H1 (cell line): ENCODE results near the gene SLC24A3. TPM values are rescaled to one million over a fixed set of nuclear protein-coding genes. Genes with fewer than 3 reads are reported as not detected.

Source experiments
- CEBPB ChIP-seq: IDR thresholded peaks from 2 replicates; pipeline ENCODE4 v1.6.1; 2012; ENCODE audit warnings: low read depth, low read length
- NRF1 ChIP-seq: IDR thresholded peaks from 2 replicates; pipeline ENCODE4 v1.6.1; 2011; ENCODE audit warnings: mild to moderate bottlenecking, low read depth, low read length, improper control_type of control experiment
- RAD21 ChIP-seq, 2 experiments: IDR thresholded peaks in 1 of 2; conservative IDR thresholded peaks in 1 of 2; 2 replicates each; pipeline ENCODE4 v1.6.1; 2011; ENCODE audit warnings: low read depth in 2 of 2, low read length in 2 of 2, improper control_type of control experiment in 1 of 2, inconsistent platforms in 1 of 2, mild to moderate bottlenecking in 1 of 2, moderate library complexity in 1 of 2
- RXRA ChIP-seq: IDR thresholded peaks from 2 replicates; pipeline ENCODE4 v1.6.1; 2011; ENCODE audit warnings: low read depth, mild to moderate bottlenecking, low read length, moderate library complexity; ENCODE audit not compliant: insufficient read depth
- SP2 ChIP-seq: IDR thresholded peaks from 2 replicates; pipeline ENCODE4 v1.6.1; 2012; ENCODE audit warnings: mild to moderate bottlenecking, low read length, inconsistent platforms
- TAF1 ChIP-seq: IDR thresholded peaks from 2 replicates; pipeline ENCODE4 v1.6.1; 2011; ENCODE audit warnings: mild to moderate bottlenecking, low read depth, low read length
- YY1 ChIP-seq: IDR thresholded peaks from 2 replicates; pipeline ENCODE4 v1.6.1; 2011; ENCODE audit warnings: low read depth, mild to moderate bottlenecking, low read length
- polyA plus RNA-seq, 7 experiments: library from polyadenylated mRNA; depleted of rRNA in 3 of 7; stranded (reverse) in 5 of 7; unstranded in 2 of 7; fragments of >200 nt in 5 of 7; fragments of 200-250 nt in 2 of 7; gene quantifications; 1 replicate in 5 of 7; 2 replicates in 1 of 7; 4 replicates in 1 of 7; pipeline versions ENCODE4 v1.2.1 to v1.2.3, GENCODE V29; 2011 to 2013; ENCODE audit warnings: missing spikeins in 2 of 7, mixed read lengths in 2 of 7
- total RNA-seq: library from RNA; stranded (reverse); fragmentation: NEBNext Ultra II Directional; extraction: Animal tissue kit (Norgen Biotek cat#: 25700); gene quantifications from 2 replicates; pipeline ENCODE4 v1.2.1, GENCODE V29; 2021
- TF ChIP-seq, protein P1 (sequence below): fragments of 300-600 bp; sonication (generic); IDR thresholded peaks from 2 replicates; pipeline ENCODE4 v1.7.1; 2012; ENCODE audit warnings: low read length, moderate library complexity, mild to moderate bottlenecking, inconsistent platforms; ENCODE audit not compliant: insufficient replicate concordance
- TF ChIP-seq, protein P2 (sequence below): IDR thresholded peaks from 2 replicates; pipeline ENCODE4 v1.6.1; 2012; ENCODE audit warnings: low read length, inconsistent platforms
- TF ChIP-seq, protein P3 (sequence below): IDR thresholded peaks from 2 replicates; pipeline ENCODE4 v1.6.1; 2011; ENCODE audit warnings: low read depth, mild to moderate bottlenecking, low read length; ENCODE audit not compliant: insufficient read depth

SLC24A3 gene
- total and polyA plus RNA-seq, 2 of the 8 experiments (the other 6 are each of a cell fraction or from before 2014, with no cell fraction given) = 4.5 to 6.3 TPM

DNA sequence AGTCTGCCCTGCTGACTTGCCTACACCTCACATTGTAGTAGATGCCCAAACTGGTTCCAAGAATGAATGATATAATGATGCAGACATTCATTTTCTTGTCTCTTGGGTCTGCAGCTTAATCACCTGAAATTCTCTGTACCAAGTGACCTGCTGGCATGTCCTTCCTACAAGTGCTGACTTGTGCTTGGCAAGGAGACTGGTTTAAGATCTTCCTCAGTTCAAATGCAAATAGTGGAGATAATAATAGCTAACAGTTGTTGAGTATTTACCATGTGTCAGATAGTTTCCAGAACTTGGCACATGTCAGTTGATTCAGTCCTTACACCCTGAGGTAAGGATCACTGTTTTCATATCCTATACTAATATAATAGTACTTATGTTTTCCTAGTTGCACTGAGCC is 223.4 kb downstream of the SLC24A3 start (continued):
- TF ChIP-seq, protein P1, sequence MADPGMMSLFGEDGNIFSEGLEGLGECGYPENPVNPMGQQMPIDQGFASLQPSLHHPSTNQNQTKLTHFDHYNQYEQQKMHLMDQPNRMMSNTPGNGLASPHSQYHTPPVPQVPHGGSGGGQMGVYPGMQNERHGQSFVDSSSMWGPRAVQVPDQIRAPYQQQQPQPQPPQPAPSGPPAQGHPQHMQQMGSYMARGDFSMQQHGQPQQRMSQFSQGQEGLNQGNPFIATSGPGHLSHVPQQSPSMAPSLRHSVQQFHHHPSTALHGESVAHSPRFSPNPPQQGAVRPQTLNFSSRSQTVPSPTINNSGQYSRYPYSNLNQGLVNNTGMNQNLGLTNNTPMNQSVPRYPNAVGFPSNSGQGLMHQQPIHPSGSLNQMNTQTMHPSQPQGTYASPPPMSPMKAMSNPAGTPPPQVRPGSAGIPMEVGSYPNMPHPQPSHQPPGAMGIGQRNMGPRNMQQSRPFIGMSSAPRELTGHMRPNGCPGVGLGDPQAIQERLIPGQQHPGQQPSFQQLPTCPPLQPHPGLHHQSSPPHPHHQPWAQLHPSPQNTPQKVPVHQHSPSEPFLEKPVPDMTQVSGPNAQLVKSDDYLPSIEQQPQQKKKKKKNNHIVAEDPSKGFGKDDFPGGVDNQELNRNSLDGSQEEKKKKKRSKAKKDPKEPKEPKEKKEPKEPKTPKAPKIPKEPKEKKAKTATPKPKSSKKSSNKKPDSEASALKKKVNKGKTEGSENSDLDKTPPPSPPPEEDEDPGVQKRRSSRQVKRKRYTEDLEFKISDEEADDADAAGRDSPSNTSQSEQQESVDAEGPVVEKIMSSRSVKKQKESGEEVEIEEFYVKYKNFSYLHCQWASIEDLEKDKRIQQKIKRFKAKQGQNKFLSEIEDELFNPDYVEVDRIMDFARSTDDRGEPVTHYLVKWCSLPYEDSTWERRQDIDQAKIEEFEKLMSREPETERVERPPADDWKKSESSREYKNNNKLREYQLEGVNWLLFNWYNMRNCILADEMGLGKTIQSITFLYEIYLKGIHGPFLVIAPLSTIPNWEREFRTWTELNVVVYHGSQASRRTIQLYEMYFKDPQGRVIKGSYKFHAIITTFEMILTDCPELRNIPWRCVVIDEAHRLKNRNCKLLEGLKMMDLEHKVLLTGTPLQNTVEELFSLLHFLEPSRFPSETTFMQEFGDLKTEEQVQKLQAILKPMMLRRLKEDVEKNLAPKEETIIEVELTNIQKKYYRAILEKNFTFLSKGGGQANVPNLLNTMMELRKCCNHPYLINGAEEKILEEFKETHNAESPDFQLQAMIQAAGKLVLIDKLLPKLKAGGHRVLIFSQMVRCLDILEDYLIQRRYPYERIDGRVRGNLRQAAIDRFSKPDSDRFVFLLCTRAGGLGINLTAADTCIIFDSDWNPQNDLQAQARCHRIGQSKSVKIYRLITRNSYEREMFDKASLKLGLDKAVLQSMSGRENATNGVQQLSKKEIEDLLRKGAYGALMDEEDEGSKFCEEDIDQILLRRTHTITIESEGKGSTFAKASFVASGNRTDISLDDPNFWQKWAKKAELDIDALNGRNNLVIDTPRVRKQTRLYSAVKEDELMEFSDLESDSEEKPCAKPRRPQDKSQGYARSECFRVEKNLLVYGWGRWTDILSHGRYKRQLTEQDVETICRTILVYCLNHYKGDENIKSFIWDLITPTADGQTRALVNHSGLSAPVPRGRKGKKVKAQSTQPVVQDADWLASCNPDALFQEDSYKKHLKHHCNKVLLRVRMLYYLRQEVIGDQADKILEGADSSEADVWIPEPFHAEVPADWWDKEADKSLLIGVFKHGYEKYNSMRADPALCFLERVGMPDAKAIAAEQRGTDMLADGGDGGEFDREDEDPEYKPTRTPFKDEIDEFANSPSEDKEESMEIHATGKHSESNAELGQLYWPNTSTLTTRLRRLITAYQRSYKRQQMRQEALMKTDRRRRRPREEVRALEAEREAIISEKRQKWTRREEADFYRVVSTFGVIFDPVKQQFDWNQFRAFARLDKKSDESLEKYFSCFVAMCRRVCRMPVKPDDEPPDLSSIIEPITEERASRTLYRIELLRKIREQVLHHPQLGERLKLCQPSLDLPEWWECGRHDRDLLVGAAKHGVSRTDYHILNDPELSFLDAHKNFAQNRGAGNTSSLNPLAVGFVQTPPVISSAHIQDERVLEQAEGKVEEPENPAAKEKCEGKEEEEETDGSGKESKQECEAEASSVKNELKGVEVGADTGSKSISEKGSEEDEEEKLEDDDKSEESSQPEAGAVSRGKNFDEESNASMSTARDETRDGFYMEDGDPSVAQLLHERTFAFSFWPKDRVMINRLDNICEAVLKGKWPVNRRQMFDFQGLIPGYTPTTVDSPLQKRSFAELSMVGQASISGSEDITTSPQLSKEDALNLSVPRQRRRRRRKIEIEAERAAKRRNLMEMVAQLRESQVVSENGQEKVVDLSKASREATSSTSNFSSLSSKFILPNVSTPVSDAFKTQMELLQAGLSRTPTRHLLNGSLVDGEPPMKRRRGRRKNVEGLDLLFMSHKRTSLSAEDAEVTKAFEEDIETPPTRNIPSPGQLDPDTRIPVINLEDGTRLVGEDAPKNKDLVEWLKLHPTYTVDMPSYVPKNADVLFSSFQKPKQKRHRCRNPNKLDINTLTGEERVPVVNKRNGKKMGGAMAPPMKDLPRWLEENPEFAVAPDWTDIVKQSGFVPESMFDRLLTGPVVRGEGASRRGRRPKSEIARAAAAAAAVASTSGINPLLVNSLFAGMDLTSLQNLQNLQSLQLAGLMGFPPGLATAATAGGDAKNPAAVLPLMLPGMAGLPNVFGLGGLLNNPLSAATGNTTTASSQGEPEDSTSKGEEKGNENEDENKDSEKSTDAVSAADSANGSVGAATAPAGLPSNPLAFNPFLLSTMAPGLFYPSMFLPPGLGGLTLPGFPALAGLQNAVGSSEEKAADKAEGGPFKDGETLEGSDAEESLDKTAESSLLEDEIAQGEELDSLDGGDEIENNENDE = no peak
- no peak for TF ChIP-seq RXRA
- no peak for TF ChIP-seq SP2
- TF ChIP-seq, protein P2, sequence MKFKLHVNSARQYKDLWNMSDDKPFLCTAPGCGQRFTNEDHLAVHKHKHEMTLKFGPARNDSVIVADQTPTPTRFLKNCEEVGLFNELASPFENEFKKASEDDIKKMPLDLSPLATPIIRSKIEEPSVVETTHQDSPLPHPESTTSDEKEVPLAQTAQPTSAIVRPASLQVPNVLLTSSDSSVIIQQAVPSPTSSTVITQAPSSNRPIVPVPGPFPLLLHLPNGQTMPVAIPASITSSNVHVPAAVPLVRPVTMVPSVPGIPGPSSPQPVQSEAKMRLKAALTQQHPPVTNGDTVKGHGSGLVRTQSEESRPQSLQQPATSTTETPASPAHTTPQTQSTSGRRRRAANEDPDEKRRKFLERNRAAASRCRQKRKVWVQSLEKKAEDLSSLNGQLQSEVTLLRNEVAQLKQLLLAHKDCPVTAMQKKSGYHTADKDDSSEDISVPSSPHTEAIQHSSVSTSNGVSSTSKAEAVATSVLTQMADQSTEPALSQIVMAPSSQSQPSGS = no peak
- no peak for TF ChIP-seq RAD21 (IDR thresholded peaks at IDR 0.05 in 1 of 2, conservative IDR thresholded peaks at IDR 0.05 in 1 of 2; ENCODE audit: low read depth in 2 of 2, low read length in 2 of 2)
- TF ChIP-seq NRF1 = no peak
- no peak for TF ChIP-seq YY1
- no peak for TF ChIP-seq TAF1
- no peak for TF ChIP-seq CEBPB
- TF ChIP-seq, protein P3, sequence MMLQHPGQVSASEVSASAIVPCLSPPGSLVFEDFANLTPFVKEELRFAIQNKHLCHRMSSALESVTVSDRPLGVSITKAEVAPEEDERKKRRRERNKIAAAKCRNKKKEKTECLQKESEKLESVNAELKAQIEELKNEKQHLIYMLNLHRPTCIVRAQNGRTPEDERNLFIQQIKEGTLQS = no peak
